HepG2 (cell line): Measurements from ENCODE around the gene POLG2. TPM values are rescaled to one million over a fixed set of nuclear protein-coding genes. Genes with fewer than 3 reads are reported as not detected.

Source experiments
- FOXK1 ChIP-seq: sonication (generic); formaldehyde crosslinking; IDR thresholded peaks from 2 replicates; pipeline ENCODE4 v1.4.0; 2020; ENCODE audit warnings: low read depth, missing genetic modification reagents, borderline replicate concordance
- GLI4 ChIP-seq: sonication (generic); formaldehyde crosslinking; IDR thresholded peaks from 2 replicates; pipeline ENCODE4 v1.5.1; 2020; ENCODE audit warnings: missing genetic modification reagents, mild to moderate bottlenecking, moderate library complexity, borderline replicate concordance
- KDM4B ChIP-seq: sonication (generic); formaldehyde crosslinking; IDR thresholded peaks from 2 replicates; pipeline ENCODE4 v1.4.0; 2020; ENCODE audit warnings: missing genetic modification reagents
- MXI1 ChIP-seq: IDR thresholded peaks from 3 replicates; pipeline ENCODE4 v1.6.1; 2012; ENCODE audit warnings: low read depth, low read length, inconsistent platforms, borderline replicate concordance
- POLR2A ChIP-seq, 2 experiments: IDR thresholded peaks; 2 replicates each; pipeline ENCODE4 v1.6.1; 2011; ENCODE audit warnings: low read depth in 2 of 2, low read length in 2 of 2, mild to moderate bottlenecking in 1 of 2, moderate library complexity in 1 of 2; ENCODE audit not compliant: insufficient read depth in 1 of 2
- RARG ChIP-seq: sonication (generic); formaldehyde crosslinking; IDR thresholded peaks from 2 replicates; pipeline ENCODE4 v1.4.0; 2020; ENCODE audit warnings: low read depth, mild to moderate bottlenecking, missing genetic modification reagents
- SRF ChIP-seq: IDR thresholded peaks from 2 replicates; pipeline ENCODE4 v1.6.1; 2011; ENCODE audit warnings: mild to moderate bottlenecking, low read depth, low read length, moderate library complexity
- THAP9 ChIP-seq: sonication (generic); formaldehyde crosslinking; IDR thresholded peaks from 2 replicates; pipeline ENCODE4; 2020; ENCODE audit warnings: missing genetic modification reagents, mild to moderate bottlenecking, borderline replicate concordance
- ZBTB3 ChIP-seq: sonication (generic); formaldehyde crosslinking; IDR thresholded peaks from 2 replicates; pipeline ENCODE4 v1.4.0; 2020; ENCODE audit warnings: low read depth, mild to moderate bottlenecking, moderate library complexity, missing genetic modification reagents, borderline replicate concordance
- ZBTB43 ChIP-seq: sonication (generic); formaldehyde crosslinking; conservative IDR thresholded peaks from 2 replicates; pipeline ENCODE4 v1.4.0; 2020; ENCODE audit warnings: missing genetic modification reagents
- ZC3H4 ChIP-seq: sonication (generic); formaldehyde crosslinking; IDR thresholded peaks from 2 replicates; pipeline ENCODE4 v1.4.0; 2020; ENCODE audit warnings: missing genetic modification reagents, borderline replicate concordance
- ZNF24 ChIP-seq: fragments of 450-650 bp; IDR thresholded peaks from 2 replicates; pipeline ENCODE4 v1.6.1; 2017; ENCODE audit warnings: antibody characterized with exemption, mild to moderate bottlenecking
- ZNF572 ChIP-seq: sonication (generic); formaldehyde crosslinking; IDR thresholded peaks from 2 replicates; pipeline ENCODE4 v1.5.1; 2020; ENCODE audit warnings: mild to moderate bottlenecking, missing genetic modification reagents
- polyA plus RNA-seq, 8 experiments: library from polyadenylated mRNA; depleted of rRNA in 3 of 8; stranded (reverse) in 7 of 8; unstranded in 1 of 8; fragments of >200 nt; fragmentation: Illumina TruSeq in 4 of 8; extraction: Trizol in 4 of 8; gene quantifications; 2 replicates each; pipeline versions ENCODE4 v1.2.1 to v1.2.3, GENCODE V29; 2011 to 2016; ENCODE audit warnings: low read depth in 4 of 8, missing spikeins in 1 of 8, mixed read lengths in 1 of 8; ENCODE audit not compliant: insufficient read depth in 1 of 8
- total RNA-seq, 5 experiments: library from RNA; depleted of rRNA; stranded (reverse); fragments of >200 nt; fragmentation: Illumina TruSeq; extraction: Trizol; gene quantifications; 2 replicates each; pipeline ENCODE4 v1.2.3, GENCODE V29; 2016; ENCODE audit warnings: low read depth in 1 of 5
- TF ChIP-seq, protein P1 (sequence below): sonication (generic); formaldehyde crosslinking; IDR thresholded peaks from 2 replicates; pipeline ENCODE4 v1.4.0; 2020; ENCODE audit warnings: mild to moderate bottlenecking, low read depth, missing genetic modification reagents
- TF ChIP-seq, protein P2 (sequence below): sonication (generic); formaldehyde crosslinking; conservative IDR thresholded peaks from 2 replicates; pipeline ENCODE4 v1.8.0; 2022; ENCODE audit warnings: low read depth, missing genetic modification reagents
- TF ChIP-seq, protein P3 (sequence below): sonication (generic); formaldehyde crosslinking; IDR thresholded peaks from 2 replicates; pipeline ENCODE4 v1.4.0; 2020; ENCODE audit warnings: missing genetic modification reagents

The POLG2 gene
- total and polyA plus RNA-seq, 2 of the 13 experiments (the other 11 are each of a cell fraction or from before 2014, with no cell fraction given) = 21.1 to 25.5 TPM

- TF ChIP-seq, protein P1, sequence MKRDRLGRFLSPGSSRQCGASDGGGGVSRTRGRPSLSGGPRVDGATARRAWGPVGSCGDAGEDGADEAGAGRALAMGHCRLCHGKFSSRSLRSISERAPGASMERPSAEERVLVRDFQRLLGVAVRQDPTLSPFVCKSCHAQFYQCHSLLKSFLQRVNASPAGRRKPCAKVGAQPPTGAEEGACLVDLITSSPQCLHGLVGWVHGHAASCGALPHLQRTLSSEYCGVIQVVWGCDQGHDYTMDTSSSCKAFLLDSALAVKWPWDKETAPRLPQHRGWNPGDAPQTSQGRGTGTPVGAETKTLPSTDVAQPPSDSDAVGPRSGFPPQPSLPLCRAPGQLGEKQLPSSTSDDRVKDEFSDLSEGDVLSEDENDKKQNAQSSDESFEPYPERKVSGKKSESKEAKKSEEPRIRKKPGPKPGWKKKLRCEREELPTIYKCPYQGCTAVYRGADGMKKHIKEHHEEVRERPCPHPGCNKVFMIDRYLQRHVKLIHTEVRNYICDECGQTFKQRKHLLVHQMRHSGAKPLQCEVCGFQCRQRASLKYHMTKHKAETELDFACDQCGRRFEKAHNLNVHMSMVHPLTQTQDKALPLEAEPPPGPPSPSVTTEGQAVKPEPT (CRISPR knock-in tag) = 0 out of 2 replicates have a peak, but pooled peaks have one; percentile 17
- TF ChIP-seq SRF (no peak), FOXK1 (CRISPR knock-in tag) (no peak), ZNF572 (no peak), ZC3H4 (CRISPR knock-in tag) (0 out of 2 replicates have a peak, but pooled peaks have one; percentile 84), GLI4 (0 out of 2 replicates have a peak, but pooled peaks have one; percentile 48), KDM4B (CRISPR knock-in tag) (0 out of 2 replicates have a peak, but pooled peaks have one; percentile 67), RARG (CRISPR knock-in tag) (0 out of 2 replicates have a peak, but pooled peaks have one; percentile 6), MXI1 (peak; percentile 72; the same call in 1 of the 3 replicates), ZNF24 (0 out of 2 replicates have a peak, but pooled peaks have one; percentile 2), ZBTB3 (peak; percentile 77; the same call in 1 of the 2 replicates), ZBTB43 (CRISPR knock-in tag) (no peak), POLR2A (IDR thresholded peaks at IDR 0.05; ENCODE audit: insufficient read depth in 1 of 2, low read depth in 2 of 2, low read length in 2 of 2) (peak; percentile 61 to 63), THAP9 (CRISPR knock-in tag) (0 out of 2 replicates have a peak, but pooled peaks have one; percentile 60)
- TF ChIP-seq, protein P2, sequence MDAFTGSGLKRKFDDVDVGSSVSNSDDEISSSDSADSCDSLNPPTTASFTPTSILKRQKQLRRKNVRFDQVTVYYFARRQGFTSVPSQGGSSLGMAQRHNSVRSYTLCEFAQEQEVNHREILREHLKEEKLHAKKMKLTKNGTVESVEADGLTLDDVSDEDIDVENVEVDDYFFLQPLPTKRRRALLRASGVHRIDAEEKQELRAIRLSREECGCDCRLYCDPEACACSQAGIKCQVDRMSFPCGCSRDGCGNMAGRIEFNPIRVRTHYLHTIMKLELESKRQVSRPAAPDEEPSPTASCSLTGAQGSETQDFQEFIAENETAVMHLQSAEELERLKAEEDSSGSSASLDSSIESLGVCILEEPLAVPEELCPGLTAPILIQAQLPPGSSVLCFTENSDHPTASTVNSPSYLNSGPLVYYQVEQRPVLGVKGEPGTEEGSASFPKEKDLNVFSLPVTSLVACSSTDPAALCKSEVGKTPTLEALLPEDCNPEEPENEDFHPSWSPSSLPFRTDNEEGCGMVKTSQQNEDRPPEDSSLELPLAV = 0 out of 2 replicates have a peak, but pooled peaks have one; percentile 74
- TF ChIP-seq, protein P3, sequence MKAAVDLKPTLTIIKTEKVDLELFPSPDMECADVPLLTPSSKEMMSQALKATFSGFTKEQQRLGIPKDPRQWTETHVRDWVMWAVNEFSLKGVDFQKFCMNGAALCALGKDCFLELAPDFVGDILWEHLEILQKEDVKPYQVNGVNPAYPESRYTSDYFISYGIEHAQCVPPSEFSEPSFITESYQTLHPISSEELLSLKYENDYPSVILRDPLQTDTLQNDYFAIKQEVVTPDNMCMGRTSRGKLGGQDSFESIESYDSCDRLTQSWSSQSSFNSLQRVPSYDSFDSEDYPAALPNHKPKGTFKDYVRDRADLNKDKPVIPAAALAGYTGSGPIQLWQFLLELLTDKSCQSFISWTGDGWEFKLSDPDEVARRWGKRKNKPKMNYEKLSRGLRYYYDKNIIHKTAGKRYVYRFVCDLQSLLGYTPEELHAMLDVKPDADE (CRISPR knock-in tag) = no peak
Observed at GRCh38 chr17:64505340-64506200, 8.7 kb upstream of the POLG2 start (continued).
